GM18870 (cell line): ENCODE measurements around the gene RHOG.
A peak's percentile ranks its signal among the peaks of the same experiment; 100 is the strongest.

Source experiments
- ATAC-seq: cut with Tn5 transposase; IDR thresholded peaks from one replicate; pipeline ENCODE4 v1.9.1; 2021; ENCODE audit warnings: moderate library complexity; ENCODE audit not compliant: unreplicated experiment

RHOG gene

DNA sequence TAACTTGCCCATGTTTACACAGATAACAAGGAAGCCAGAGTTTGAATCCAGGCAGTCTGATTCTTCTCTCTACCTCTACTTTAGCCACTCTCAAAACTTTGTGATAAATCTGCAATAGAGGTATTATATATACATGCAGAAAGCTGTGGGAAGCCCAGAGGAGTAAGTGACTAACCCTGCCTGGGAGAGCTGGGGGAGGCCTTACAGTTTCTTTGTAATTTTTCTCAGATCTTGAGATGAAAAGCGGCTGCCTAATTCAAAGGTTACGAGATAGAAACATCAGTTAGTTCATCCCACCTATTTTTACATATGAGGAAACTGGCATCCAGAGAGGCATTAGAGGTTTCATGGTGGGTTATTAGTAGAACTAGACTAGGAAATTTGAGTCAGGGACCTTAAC, 19.6 kb upstream of the RHOG start:
- ATAC-seq: no peak

DNA sequence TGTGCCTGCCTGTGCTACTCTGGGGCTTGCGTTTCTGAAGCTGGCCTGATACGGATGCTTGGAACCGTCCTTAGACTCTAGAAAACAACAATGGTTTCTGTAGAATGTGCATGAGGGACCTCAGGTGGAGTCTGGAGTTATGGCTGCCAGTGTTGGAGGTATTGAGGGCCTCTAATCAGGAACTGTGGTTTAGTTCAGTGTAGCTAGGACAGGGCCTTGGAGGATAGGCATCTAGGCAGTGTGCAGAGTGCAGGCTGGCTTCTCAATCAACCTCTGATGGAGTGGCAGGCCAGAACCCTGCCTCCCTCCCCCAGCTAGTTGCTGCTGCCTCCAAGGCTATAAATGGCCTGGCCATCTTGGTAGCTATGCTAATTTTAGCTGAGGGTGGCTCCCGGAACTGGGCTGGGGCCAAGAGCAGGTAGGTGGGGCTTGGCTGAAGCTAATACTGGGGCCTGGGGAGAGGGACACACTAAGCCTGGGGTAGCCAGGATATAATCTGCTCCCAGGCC, 18.7 kb upstream of the RHOG start:
- ATAC-seq: peak; percentile 28

DNA sequence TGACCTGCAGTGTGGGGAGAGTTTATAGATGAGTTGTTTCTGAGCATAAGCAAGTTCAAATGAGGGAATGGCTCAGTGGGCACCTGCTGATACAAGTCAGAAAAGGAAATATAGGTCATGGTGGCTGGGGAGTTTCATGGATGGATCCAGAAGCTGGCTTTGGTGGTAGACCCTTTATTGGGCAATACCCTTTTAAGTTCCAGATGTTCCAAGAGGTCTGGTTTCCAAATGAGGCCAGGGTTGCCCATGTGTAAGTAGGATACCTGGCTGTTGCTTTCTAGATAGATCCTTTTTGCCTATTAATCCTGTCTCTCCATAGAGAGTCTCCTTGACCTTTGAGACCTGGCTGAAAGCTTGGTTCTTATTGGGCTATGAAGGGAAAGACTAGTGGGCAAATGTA, 16.9 kb upstream of the RHOG start:
- ATAC-seq: no peak

DNA sequence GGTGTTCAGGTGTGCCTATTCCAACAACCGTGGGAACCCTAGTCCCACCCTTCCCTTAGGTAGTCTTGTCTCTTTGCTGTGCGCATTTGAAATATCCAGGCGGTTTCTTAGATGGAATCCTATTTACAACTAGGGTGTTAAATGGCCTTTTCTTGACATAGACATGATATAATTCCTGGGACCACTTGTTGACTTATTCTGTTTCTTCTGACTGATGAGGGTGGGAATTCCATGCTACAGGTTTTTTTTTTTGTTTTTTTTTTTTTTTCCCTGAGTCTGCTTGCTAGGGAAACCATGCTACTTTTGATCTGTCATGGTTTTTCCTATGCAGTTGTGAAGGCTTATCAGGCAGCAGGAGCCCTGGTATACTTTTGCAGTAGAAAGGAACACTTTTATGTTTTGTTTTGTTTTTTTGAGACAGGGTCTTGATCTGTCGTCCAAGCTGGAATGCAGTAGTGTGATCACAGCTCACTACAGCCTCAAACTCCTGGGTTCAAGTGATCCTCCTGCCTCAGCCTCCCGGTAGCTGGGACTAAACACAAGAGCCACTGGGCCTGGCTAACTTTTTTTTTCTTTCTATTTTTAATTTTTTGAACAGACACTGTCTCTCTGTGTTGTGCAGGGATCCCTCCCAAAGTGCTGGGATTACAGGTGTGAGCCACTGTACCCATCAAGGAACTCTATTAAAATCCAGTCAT, 16.2 kb upstream of the RHOG start:
- no peak for ATAC-seq

DNA sequence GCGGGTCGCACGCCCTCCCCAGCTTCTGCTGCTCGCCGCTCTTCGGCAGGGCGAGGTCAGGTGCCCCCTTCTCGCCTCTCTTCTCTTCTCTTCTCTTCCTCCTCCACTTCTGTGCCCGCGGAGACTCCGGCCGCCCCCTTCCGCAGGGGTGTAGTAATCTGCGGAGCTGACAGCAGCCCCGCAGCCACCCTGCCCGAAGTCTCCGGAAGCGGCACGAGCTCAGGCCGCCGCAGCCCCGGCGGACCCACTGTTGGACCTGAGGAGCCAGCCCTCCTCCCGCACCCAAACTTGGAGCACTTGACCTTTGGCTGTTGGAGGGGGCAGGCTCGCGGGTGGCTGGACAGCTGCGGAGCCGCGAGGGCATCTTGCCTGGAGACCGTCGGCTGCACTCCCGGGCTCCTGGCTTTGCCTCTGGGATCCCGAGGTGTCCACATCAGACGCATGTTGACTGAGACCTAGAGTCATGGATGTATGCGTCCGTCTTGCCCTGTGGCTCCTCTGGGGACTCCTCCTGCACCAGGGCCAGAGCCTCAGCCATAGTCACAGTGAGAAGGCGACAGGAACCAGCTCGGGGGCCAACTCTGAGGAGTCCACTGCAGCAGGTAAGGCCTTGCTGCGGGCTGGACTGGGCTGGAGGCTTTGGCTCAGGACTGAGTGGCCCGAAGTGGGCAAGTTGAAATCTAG, 15.2 kb upstream of the RHOG start:
- no peak for ATAC-seq

DNA sequence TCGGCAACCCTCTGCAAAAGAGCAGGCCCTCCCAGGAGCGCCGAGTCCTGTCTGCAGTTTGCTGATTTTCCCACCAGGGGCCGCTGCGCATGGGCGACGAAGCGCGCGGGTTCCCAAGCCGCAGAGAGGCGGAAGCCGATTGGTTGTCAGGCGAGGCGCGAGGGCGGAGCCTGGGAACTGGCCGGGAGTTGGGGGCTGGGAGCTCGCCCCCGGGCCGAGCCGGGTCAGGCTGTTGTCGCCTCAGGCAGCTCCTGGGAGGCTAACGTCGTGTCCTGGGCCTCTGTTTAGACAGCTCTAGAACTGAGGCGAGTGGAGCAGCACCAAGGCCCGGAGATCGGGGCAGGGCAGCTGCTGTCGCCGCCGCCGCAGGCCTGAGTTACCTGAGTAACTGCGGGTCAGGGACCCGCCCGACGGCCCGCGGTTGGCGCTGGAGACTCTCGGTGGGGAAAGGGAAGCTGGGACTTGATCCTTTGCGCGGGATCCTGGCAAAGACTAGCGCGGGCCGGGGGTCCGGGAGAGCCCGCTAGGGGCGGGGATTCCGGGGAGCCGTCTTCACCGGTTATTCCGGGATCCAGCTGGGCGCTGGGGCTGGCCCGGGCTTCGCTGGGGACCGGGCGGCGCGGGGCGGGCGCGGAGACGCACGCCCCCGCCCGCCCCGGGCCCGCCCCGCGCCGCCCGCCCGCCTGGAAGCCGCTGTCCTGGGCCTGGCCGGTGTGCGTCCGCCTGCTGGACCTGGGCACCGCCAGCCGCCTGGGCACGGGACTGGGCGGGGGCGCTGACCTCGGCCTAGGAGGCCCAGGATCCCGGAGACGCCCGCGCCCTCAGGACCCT, 14.4 kb upstream of the RHOG start, which contains the start of gene STIM1:
Gene STIM1, plus strand, starts transcription at position 688 of the 831 bp plus-strand sequence. CDS start 607 bp downstream, outside the sequence.
- ATAC-seq: peak; percentile 64

DNA sequence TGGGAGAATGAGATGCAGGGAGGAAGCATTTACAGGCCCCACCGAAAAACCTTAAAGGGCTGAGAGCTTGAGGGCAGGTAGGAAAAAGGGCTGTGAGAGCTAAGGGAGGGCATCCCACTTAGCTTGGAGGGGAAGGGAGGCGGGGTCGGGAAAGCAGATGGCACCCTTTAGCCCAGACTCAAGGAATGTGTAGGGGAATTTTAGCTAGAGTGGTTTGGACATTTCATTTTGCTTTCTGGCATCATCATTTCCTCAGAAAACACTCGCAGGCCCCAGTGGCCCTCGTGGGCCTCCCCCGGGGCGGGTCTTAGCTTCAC, 13.9 kb upstream of the RHOG start:
- no peak for ATAC-seq

DNA sequence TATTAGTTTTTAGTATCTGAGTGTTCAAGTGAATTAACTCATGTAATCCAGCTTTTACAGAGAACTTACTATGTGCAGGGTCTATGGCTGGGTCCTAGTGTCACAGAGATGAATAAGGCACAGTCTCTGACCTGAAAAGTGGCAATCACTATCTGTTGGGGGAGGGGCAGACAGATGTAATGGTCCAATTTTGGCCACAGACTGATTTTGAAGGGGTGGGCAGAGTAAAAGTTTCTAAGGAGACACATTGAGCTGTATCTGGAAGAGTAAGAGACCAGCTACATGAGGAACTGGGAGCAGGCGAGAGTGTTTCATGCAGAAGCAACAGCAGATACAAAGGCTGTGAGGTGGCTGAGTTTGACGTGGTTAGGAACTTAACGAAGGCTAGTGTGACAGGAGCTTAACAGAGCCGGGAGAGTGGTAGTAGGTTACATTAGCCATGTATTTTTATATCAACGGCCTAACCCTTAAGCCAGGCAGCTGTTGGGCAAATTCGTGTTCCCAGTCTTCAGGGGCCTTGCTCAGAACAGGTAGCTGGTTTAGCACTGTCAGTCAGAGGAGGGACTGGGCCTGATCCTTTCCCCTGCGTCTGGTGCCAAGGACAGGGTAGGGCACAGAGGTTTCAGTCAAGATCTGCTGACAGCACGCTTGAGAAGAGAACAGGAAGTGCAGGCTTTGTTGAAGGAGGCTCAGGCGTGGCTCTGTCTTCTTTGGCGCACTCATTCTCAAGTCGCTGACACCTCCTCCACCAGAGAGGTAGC, 13.3 kb upstream of the RHOG start:
- ATAC-seq: peak; percentile 16

DNA sequence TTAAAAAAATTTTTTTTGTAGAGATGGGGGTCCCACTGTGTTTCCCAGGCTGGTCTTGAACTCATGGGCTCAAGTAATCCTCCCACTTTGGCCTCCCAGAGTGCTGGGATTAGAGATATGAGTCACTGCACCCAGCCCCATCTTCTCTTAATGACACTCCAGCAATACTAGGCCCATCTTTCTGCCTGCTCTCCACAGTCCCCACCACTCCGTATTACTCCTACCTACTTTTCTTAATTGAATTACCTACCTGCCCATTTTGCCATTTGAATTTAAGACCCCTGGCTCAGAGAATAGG, 12.7 kb upstream of the RHOG start:
- ATAC-seq: no peak

DNA sequence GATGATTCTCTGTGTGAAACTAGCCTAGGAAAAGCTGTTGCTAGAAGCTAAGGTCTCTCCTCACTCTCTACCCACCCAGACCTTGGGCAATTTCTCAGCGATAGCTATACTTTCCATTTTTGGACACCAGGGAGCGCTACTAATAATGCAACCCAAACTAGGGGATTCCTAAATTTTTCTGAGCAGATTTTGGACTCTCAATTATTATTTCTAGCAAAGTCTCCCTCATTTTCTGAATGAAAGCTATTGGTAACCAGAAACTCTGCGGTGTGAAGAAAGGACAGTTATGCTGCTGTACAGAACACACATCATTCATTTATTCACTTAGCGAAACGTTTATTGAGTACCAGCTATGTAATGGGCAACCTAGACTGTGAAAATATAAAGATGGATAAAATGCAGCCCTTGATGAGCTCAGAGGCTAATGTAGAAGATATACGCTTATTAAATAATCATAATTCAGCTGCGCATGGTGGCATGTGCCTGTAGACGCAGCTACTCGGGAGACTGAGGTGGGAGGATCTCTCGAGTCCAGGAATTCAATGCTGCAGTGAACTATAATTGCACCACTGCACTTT, 8.6 kb upstream of the RHOG start:
- no peak for ATAC-seq

DNA sequence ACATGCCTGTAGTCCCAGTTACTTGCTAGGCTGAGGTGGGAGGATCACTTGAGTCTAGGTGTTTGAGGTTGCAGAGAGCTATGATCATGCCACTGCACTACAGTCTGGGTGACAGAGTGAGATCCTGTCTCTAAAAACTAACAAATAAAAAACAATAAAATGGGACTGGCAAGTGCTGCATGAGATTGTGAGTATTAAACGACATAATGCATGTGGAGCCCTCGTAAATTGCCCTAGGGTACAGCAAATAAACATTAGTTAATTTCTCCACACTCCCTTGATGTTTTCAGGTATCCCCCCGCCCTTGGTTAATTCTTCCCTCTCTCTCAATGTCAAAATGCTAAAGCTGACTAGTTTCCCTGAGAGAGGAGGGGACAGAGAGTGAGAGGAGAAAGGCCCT, 4.9 kb upstream of the RHOG start:
- ATAC-seq: no peak

DNA sequence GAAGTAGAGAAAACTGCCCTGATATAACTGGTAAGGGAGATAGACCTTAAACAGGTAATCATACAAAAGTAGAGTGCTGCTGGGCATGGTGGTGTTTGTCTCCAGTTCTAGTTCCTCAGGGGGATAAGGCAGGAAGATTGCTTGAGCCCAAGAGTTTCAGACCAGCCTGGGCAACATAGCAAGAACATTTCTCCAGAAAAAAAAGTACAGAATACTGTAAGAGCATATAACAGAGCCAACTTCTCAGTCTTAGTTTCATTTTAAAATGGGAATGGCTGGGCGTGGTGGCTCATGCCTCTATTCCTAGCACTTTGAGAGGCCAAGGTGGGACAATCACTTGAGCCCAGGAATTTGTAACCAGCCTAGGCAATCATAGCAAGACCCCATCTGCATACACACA, 4.5 kb upstream of the RHOG start:
- ATAC-seq: no peak

DNA sequence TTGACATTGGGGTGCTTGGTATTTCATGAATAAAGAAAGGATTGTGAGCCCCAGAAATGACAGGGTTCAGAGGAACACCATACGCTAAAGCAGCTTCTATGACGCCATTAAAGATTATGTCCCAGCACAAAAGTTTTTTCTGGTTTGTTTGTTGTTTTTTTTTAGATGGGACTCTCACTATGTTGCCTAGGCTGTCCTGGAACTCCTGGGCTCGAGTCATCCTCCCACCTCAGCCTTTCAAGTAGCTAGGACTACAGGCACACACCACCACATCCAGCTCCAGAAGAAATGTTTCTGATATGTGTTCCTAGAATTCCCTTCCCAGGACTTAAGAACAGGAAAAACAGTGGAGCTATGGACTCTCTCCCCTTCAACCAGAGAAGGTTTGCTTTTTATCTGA, 2.6 kb upstream of the RHOG start:
- no peak for ATAC-seq

DNA sequence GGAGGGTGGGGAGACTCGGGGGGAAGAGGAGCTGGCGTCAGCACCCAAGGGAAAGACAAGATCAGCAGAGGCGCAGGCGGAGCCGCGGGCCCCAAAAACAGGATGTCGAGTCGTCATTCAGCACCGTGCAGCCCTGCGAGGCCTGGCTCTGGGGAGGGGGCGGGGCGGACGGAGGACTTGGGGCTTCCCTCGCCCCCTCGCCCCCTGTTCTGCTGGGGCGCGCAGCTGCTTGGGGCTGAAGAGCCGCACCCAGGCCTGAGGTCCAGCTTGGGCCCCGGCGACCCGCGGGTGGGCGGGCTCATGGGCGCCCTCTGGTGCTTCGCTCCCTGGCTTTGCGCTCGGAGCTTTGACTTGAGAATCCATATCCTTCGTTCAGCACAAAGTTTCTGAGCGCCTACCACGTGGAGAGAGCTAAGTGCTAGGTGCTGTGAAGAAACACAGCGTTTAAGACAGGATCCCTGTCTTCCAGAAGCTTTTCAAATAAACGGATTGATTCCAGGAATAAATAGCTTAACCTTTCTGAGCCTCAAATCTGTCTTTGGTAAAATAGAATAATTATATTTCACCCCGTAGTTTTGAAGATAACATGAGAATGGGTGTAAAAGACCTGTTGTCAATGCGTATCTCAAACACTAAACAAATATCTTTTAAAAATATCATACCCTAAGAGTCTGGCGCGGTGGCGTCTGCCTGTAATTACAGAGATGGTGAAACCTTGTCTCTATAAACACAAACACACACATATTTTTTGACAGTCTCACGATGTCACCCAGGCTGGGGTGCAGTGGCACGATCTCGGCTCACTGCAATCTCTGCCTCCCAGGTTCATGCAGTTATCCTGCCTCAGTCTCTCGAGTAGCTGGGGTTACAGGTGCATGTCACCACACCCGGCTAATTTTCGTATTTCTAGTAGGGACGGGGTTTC, 929 bp upstream of the RHOG start:
- peak; percentile 44 for ATAC-seq

DNA sequence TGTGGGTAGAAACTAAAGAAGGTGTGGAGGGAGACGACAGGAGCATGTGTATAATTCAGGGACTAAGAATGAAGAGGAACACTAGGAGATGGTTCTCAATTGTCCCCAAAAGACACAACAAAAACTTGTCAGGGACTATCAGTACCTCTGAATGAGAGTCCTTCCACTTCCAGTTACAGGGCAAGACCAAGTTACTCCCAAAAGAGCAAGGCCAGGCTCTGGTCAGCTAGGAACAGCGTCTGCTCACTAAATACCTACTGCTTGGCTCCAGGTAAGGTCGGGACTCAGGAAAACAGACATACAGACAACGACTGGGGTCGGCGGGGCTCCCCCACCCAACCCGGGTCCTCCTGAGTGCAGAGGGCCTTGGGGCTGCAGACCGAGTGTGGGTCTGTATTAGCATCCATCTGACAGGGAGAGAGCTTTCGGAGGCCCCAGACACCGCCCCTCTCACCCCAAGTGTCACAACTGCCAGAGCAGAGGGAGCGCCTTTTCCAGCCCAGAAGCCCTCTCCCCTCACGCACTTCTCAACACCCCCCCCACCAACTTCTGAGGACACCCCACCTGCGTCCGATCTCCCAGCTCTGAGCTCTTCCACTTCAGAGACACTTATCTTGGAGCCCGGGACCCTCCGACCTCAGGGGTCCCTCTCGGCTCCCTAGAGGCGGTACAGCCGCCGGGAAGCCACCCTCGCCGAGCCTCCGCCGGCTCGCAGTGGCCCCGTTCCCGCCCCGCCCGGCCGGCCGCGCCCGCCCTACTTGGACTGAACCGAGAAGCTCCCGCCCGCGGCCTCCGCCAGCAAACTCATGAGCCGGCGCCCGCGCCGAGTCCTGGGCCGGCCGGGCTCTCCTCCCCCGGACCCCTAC, 522 bp downstream of the RHOG start:
- peak; percentile 1 for ATAC-seq

DNA sequence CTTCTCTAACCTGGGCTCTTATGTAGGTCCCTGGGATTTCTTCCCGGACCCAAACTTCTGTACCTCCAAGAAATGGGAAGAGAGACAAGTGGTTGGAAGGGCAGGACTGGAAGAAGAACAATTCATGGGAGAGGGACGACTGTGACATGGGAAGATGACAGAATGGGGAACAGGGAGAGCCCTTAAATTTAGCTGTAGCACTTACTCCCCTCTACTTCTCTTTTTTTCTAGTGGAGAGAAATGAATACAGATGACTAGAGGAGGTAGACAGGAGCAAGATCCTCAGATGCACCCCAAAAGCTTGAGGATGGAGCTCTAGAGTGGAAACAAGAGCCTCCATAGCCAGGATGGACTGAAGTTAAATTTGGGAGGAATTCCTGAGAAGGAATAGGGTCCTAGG, 2.3 kb downstream of the RHOG start:
- no peak for ATAC-seq

DNA sequence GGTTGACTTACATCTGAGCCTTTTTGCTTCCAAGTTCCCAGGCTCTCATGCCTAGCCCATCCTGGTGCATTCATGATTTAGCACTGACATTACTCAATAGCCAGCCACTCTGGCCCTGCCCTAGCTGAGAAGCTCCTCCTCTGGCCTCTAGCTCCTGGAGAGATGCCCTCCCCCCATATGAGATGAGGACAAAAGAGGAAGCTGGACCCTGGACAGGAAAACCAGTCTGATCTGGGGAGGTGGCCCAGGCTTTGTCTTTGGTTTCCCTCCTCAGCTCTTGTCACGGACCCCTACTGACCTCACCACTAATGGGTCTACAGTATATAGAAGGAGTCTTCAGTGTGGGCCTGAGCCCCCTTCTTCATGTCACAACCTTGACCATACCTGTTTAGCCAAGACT, 3.0 kb downstream of the RHOG start:
- ATAC-seq: no peak

DNA sequence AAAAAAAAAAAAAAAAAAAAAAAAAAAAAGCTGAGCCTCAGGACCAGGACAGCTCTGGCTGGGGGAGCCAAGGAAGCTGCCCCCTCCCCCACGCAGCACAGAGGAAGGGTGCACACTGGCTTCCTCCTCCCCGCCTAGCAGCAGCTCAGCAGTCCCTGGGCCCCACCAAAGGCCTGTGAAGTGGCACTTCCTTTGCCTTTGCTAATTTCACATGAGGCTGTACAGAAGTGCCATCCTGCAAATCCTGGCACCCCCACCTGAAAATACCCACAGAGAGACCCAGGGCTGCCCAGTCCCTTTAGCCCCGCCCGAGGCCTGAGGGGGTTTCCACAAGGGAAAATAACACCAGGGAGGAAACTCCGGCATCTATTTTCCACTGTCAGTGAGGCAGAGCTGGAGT, 3.9 kb downstream of the RHOG start:
- no peak for ATAC-seq

DNA sequence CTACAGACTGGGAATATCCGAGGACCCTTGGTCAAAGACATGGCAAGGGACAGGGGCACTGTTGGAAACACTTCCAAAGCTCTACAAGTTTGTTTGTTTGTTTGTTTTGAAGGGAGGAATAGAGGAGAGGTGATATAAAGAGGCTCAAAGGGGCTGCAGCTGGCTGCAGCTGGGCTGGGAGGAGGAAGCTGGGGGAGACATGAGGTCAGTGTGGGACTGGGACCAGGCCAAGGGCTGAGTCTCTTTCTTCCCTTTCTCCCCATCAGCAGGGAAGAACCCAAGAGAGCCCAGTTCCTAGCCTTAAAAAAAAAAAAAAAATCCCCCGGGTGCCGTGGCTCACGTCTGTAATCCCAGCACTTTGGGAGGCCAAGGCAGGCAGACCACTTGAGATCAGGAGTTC, 5.0 kb downstream of the RHOG start:
- no peak for ATAC-seq
